Occipital lobe (tissue), 2 donors: Measurements from ENCODE around the gene GUCD1. TPM values are rescaled to one million over a fixed set of nuclear protein-coding genes. Genes with fewer than 3 reads are reported as not detected.
"Not testable (repeated sequence)": the region's sequence is repeated elsewhere in the genome, so short reads cannot be mapped to it uniquely, and the experiment has no call there.

Experiments used
- DNase-seq: peaks from one replicate; lab custom pipeline; 2025; lab: John Stamatoyannopoulos, UW
- total RNA-seq: library from RNA; depleted of rRNA; stranded (reverse); fragments of >200 nt; gene quantifications from one replicate; pipeline ENCODE4 v1.2.3, GENCODE V29; 2014

Gene GUCD1
- total RNA-seq, 1 donor from 2014 or later: 48.7 TPM

DNA sequence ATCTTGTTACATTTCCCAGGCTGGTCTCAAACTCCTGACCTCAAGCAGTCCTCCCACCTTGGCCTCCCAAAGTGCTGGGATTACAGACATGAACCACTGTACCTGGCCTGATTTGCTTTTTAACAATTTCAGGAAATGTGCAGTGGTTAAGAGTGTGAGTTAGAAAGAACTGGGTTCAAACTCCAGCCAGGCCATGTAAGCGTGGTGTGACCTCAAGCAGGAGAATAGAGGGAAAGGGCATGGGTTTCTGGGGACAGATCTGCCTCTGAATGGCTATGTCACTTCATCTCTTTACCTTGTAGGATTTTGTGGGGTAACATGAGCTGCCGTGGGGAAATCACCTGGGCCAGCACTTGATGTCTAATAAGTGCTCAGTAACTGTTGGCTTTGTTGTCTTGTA is 10.1 kb upstream of the GUCD1 start:
- DNase-seq: no peak

DNA sequence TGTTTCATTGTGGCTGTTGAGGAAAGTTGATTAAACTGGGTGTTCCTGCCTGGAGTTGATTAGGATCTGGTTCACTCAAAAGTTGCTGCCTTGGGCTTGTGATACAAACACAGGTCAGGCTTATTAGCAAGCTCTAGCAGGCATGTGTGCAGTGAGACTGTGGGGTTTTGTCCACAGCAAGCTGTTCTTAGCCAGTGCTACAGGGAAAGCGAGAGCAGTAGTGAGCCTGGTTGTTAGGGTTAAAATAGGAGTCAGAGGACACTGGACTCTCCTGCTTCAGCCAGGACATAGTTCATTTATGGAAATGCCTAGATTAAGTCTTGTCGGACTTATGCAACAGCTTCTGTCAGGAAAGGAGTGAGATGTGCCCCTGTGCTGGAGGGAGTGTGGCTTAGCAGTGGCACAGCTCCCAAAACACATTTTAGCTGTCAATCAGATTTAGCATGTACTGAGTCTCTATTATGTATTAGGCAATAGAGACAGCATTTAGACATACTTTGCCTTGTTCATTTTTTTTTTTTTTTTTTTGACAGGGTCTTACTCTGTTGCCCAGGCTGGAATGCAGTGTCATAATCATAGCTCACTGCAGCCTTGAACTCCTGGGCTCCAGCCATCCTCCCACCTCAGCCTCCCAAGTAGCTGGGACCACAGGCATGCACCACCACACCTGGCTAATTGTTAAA is 9.6 kb upstream of the GUCD1 start:
- no peak for DNase-seq

DNA sequence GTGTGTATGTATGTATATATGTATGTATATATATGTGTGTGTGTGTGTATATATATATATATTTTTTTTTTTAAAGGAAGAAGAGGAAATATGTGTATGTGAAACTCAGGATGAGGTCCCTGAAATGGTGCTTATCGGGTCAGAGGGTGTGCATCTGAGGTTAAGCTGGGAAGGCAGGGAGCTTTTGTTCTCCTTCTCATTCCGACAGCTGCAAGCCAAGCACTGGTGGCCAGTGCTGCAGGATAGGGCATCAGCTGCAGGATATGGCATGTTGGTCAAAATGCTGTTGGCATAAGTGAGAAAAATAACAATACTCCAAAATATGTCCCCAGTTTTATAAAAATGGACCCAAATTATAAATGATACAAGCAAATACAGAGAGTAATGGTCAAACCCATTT is 8.3 kb upstream of the GUCD1 start:
- no peak for DNase-seq

DNA sequence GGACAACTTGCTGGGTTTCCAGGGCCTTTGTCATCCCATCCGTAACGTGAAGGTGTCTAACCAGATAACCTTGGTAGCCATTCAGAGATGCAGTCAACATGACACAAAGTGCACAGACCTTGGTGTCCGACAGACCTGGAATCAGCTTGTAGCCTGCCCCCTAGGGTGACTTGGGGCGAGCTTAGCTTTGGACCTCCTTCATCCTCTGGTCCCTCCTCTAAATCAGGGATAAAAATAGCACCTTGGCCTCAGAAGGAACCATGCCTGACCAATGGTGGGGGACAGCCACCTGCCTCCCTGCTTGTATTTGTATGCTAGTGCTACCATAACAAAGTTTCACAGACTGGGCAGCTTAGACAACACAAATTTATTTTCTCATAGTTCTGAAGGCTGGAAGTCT is 4.5 kb upstream of the GUCD1 start:
- DNase-seq: no peak

DNA sequence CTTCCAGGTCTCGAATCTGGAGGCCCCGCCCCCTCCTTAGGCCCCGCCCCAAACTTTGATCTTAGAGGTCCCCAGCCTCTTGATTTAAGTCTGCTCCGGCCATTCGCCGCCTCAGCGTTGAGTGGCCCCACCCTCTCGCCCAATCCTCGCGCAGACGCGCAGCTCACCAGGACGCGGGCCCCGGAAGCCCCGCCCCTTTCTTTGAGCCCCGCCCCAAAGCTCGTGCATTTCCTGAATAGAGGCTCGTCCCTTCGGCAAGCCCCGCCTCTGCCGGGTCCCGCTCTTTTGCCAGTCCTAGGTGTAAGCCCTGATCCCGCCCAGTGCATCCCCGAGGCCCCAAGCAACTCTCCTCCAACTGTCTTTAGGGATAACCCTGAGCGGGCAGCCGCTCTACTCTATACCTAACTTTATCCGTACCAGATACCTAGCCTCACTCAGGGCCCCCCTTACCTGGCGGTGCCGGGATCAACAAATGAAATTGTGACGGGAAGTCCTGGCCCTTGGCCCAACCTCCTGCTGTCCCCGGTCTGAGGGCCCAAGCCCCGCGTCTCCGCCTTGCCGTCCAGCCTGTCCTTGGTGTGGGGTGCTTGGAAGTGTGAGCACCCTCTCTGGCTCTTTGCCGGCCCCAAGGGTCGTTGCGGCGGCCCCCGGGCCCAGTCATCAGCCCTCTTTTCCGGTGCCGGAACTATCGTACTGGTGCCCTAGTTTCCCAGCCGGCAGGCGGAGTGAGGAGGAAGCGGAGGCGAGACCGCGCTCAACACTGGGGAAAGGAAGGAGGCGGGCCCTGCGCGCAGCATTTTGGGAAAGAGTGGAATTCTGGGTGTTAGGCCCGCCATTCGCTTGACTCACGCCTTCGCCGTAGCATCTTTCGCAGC is 464 bp upstream of the GUCD1 start, which contains the start of gene SNRPD3:
SNRPD3 (plus strand) TSS at position 835 of the 875 bp plus-strand sequence. CDS start 1,676 bp downstream, outside the sequence.
- peak; percentile 99 for DNase-seq

DNA sequence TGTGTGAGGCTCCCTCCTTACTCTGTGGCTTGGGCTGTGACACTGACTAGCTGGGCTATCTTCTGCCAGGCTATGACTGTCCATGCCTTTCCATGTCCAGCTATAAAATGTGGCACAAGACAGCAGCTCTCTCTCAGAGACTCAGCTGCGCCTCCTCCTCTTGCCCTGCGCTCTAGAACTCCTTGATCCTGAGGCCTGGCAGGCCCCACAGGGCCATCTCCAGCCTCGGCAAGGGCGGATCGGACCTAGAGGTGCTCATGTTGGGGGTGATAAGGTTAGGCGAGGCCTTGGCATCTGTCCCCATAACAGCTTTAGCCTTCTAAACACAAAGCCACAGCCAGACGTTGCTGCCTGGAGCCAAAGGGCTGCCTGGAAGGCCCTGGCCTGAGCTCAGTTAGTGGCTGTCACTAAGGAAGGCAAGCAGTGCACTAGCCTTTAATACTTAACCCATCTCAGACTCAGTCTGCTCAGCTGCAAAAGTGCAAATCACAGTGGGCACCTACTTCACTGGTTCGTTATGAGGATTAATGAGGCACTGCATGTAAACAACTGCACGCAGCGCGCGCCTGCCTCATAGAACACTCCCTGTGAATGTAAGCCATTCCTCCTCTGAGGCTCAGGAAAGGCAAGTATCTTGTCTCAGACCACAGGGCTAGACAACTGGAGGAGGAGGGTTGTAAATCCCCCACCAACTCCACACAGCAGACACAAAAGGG is 1.2 kb downstream of the GUCD1 start:
- DNase-seq: no peak

DNA sequence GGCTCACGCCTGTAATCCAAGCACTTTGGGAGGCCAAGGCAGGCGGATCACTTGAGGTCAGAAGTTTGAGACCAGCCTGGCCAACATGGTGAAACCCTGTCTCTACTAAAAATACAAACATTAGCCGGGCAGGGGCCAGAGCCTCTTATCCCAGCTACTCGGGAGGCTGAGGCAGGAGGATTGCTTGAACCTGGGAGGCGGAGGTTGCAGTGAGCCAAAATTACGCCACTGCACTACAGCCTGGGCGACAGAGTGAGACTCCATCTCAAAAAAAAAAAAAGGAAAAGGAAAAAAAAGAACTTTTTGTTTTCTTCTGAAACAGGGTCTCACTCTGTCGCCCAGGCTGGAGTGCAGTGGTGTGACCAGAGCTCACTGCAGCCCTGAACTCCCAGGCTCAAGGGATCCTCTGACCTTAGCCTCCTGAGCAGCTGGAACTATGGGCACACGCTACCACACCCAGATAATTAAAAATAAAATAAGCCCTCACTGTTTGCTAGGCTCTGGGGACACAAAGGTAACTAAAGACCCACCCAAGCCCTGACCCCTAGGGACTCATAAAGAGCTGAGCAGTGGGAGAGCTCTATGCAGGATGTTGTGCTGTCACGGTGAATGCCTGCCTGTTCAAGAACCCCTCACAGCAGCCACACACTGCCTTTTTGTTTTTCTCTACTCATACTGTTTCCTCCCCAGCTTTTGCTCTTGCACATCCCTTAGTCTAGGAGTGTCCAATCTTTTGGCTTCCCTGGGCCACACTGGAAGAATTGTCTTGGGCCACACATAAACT is 2.2 kb downstream of the GUCD1 start:
- DNase-seq: not testable (repeated sequence)

DNA sequence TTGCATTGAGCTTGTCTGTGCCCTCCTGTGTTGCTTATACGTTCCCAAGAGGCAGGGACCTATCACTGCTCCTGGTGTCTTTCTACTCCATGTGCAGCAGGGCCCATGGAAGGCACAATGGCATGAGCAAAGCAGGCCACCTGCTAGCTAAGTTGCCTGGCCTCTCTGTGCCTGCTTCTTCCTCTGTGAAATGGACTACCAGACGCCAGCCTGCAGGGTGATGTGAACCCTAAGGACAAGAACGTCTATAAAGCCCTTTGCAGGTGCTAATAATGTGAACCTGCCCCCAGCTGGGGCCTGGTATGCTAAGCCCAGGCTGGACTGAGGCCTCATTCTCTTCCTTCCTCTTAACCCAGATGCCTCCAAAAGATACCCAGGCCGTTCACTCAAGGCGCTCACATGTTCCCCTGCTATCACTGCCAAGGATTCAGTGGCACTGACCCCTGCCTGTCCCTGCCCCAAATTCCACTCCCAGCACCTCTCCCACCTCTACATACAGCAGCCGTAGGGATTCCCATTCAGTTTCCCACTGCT is 4.0 kb downstream of the GUCD1 start:
- DNase-seq: no peak

DNA sequence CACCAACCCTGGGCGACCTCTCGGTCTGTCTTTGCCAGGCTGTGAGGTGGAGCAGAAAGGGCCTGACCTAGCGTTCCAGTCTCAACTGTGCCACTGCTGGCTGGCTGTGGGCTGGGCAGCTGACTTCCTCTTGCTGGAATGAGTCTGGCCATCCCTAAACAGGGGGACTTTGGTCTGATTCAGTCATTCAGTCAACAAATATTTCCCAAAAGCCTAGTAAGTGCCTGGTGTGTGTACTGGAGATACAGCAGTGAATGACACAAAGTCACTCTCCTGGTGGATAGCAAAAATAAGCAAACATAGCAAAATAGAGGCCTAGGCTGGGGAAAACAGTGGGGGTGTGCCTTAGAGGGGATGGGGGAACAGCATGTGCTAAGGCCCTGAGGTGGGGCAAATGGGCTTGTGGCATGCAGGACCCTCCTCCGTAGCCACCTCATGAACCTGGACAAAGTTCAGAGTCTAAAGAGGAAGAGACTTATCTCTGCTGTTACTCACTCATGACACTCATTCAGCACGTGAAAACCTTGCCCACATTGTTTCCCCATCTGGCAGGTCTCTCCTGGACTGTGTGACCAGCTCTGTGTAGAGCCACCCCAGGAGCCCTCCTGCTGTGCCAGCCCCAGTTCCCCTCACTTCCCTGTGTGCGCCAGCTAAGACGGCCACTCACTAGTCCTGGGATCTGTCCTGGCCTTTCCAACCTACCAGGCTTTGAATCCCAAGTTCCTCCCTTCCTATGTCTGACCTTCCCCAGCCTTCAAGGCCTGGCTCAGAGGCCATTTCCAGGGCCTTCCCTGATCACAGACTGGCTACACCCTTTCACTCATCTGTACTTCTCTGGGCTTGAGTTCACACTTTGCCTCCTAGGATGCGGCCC is 4.7 kb downstream of the GUCD1 start:
- DNase-seq: no peak

DNA sequence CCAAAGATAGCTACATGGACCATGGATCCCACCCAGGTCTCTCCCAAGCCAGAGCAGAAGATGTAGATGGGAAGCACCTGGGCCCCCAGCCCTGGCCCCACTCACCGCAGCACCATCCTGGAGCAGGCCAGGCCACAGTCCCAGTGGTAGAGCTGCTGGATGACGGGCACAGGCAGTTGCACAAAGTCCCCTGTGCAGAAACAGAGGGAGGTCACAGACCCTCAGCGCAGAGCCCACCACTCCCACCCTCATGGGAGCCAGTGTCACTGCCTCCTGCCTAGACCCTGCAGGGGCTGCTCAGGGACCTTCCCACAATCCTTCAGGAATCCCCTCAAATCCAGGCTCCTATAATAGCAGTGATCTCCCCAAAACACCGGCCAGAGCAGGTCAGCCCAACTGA is 6.1 kb downstream of the GUCD1 start:
- no peak for DNase-seq

DNA sequence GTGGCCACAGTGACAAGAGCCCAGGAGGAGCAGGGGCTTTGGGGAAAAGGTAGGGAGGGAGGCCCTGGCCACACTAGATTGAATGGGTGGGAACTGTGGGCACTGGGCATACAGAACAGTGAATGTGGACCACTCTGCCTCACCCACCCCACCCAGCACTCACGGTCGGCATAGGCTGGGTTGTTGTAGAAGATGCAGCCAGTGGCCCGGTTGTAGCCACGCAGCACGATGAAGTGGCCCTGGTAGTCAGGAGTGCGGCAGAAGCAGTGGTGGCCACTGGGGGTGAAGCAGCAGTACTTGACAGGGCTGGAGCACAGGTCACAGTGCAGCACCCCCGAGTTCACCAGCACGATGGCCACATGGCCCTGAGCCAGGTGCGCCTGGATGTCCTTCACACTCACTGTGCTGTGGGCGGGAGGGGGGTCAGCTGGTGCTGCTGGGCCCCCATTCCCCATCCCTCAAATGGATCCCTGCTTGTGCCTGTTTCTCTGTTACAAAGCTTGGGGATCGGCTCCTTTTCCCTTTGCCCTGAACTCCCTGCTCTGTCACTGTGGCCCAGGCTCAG is 11.2 kb downstream of the GUCD1 start:
- DNase-seq: no peak

DNA sequence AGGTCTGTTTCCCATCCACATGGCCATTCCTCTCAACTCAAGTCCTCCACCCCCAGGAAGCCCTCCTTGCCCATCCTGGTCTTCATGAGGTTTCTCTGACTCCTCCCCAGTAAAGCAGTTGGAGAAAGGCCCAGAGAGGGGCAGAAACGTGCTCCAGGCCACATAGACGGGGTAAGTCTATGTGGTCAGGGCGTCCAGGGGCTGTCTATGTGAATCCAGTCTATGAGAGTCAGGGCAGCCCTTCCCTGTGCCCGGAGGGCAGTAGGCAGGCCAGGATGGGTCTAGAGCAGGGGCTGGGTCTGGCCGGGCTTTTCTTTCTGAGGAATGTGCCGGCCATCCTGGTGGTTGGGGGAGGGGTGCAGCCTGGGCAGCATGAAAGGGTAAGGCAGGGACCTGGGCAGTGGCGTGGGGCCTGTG is 11.7 kb downstream of the GUCD1 start:
- DNase-seq: no peak

DNA sequence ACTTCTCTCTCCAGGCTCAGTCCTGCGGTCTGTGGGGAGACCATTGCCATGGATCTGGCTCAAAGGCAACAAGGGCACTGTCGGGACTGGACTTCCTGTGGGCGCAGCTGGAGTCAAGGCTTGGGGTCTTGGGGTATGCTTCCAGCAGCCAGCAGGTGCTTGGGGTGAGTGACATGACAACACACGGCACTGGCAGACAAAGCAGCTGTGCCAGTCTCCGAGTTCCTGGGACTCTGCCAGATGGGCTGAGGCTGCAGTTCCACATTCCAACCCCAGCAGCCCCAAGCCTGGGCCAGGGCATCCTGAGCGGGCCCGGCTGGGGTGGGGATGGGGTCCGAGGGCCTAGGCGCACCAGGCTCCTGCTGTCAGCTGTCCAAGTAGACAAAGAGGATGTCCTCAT is 12.3 kb downstream of the GUCD1 start:
- no peak for DNase-seq

DNA sequence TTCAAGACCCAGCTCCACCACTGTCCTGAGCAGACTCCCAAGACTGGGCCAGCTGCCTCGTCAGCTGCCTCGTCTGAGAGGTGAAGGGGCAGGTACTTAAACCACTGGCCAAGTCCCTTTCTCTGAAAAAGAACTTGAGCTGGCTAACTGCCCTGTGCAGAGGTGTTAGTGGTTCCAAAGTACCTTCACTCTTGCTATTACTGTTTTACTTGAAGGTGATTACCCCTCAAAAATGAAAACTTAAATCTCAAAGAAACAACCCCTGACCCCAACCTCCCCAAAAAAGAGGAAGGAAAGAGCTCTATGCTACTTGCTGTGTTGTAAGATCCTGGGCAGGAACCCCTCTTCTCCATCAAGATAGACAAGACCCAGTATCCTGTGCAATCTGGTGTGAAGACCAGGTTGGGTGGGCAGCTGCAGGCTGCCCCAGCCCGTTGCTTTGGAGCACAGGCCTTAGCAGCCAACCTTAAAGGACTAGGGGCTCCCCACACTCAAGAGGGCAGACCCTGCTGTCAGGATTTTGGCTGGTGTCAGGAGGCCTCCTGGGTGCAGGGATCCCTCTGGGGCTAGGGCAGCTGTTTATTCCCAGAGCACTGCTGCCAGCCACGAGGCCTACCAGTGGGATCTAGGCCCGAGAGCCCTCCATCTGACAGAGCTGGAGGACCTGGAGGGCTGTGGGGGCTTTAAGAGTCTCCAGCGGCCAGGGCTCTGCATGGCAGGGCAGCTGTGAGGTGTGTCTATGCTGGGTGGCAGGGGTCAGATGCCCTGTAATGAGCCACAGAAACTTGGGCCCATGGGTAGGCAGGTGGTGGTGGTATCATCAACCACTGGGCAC is 13.0 kb downstream of the GUCD1 start:
- no peak for DNase-seq

DNA sequence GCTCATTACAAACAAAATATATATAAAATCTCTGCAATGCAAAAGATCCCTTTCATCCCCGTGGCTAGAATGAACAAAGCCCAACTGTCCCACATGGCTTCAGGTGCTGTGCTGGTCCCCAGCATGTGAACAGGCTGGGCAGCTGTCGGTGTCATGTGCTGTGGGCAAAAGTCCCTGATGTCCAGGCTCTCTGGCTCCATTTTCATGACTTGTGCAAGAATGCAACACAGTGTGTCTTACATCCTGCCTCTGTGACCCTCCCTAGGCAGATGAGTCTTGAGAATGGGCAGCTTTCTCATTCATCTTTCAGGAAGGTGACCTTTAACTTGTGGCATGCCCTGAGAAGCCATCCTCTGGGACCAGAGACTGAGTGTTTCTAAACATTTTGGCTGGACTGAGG is 14.5 kb downstream of the GUCD1 start:
- no peak for DNase-seq

DNA sequence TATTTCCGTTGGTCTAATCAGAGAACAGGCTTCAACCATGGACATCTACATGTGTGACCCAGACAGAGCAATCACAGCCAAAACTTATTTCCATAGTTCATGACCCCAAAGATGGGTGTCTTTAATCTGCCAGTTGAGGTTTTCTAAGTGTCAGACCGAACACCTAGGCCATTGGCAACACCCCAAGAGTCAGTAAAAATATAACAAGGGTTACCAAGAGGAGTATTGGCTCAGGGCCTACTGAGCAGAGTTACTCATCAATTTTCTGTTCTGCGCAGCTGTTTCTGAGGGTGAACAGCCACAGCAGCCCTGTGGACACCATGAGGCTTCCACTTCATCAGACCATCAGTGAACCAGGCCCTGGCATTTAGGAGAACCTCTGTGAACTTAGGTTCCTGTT is 18.8 kb downstream of the GUCD1 start:
- DNase-seq: no peak

DNA sequence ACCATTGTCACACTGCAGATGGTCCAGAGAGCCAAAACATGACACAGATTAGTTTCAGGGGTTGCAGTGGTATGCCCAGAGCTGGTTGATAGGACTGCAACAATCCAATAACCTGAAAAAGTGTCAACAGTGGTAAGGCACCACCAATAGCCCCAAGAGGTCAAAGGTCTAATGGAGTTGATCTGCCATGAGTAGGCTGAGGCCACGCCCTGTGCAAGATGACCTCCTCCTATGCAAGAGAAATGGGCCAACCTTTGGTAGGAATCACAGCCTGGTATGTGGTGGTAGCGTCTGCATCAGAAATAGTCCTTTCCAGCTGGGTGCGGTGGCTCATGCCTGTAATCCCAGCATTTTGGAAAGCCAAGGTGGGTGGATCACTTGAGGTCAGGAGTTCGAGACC is 19.6 kb downstream of the GUCD1 start:
- no peak for DNase-seq

DNA sequence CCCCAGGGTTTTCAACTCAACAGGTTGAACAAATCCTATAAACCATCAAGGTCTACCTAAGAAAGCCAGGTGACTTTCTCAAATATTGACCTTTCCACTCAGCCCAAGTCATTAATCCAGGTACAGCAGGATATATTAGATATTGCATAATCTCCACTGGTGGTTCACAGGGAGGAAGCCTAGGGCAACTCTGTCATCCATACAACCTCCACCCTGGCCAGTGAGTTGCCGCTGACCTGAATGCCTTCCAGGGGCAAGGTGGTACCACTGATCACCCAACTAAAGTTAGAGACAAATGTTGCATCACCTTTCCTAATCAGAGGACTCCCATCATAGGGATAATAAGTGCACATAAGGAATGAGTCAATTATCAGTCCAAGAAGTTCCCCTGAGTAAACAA is 22.9 kb downstream of the GUCD1 start:
- no peak for DNase-seq

DNA sequence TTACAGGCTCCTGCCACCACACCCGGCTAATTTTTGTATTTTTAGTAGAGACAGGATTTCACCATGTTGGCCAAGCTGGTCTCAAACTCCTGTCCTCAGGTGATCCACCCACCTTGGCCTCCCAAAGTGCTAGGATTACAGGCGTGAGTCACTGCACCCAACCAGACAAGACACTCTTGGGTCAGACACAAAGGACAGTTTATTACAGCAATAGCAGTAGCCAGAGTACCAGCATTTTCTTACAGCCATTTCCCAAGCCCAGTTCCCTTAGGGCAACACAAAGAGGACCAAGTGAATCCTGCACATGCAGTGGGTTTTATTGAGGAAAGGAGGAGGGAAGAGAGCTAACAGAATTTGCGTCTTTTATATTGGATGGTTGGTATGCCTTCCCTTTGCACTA is 24.0 kb downstream of the GUCD1 start:
- DNase-seq: not testable (repeated sequence)
